ENCODE data around the gene HSPA8. TPM values are rescaled to one million over a fixed set of nuclear protein-coding genes. Genes with fewer than 3 reads are reported as not detected.

HSPA8 gene
- total and polyA plus RNA-seq, 10 donors, result 110 to 1,026 (median 639) TPM

DNA sequence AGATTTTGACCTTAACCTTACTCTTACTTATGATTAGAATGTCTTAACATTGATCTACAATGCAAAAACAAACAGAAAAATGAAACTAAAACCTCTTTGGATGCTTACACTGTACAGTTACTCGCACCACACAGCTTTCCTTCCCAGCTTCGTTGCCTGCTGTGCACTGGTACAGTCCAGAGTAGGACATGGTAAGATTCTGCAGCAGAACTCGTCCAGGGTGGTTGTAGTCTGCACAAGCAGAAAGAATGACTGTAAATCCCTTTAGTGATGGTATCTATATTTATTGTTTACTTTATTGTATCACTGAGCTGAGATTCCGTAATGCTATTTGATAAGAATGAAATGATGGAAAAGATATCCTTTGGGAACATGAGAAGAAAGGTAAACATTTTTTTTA lies 21.0 kb upstream of the HSPA8 start:
- Histone ChIP-seq H3K9me3 (no peaks in the 10 kb centered on the region), H3K36me3 (peaks cover 0 to 4% (median 0%) of the 10 kb centered on the region in 6 donors), H3K27ac (peak overlapping the region in 7 of 8 donors; percentile 18 to 68 (median 32)), H3K4me3 (no peak overlapping the region), H3K4me1 (peaks cover 0 to 38% (median 17%) of the 10 kb centered on the region in 6 donors), H3K27me3 (replicated peaks in 1 of 7) (no peaks in the 10 kb centered on the region)
- TF ChIP-seq POLR2AphosphoS5 (IDR thresholded peaks at IDR 0.05), result no peak
- no peak for TF ChIP-seq POLR2A (IDR thresholded peaks at IDR 0.05)
- TF ChIP-seq, protein P1, sequence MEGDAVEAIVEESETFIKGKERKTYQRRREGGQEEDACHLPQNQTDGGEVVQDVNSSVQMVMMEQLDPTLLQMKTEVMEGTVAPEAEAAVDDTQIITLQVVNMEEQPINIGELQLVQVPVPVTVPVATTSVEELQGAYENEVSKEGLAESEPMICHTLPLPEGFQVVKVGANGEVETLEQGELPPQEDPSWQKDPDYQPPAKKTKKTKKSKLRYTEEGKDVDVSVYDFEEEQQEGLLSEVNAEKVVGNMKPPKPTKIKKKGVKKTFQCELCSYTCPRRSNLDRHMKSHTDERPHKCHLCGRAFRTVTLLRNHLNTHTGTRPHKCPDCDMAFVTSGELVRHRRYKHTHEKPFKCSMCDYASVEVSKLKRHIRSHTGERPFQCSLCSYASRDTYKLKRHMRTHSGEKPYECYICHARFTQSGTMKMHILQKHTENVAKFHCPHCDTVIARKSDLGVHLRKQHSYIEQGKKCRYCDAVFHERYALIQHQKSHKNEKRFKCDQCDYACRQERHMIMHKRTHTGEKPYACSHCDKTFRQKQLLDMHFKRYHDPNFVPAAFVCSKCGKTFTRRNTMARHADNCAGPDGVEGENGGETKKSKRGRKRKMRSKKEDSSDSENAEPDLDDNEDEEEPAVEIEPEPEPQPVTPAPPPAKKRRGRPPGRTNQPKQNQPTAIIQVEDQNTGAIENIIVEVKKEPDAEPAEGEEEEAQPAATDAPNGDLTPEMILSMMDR (IDR thresholded peaks at IDR 0.05 in 8 of 11, conservative IDR thresholded peaks at IDR 0.05 in 3 of 11), result no peak
- intact Hi-C loops (cut with DNase I; ENCODE audit: low total_unique reads), result no loop called here
- 65 to 76% (median 71%) methylated on average over 4 of the region's 4 CpGs for WGBS, 5 donors
- DNase-seq, result peak; percentile 19

DNA sequence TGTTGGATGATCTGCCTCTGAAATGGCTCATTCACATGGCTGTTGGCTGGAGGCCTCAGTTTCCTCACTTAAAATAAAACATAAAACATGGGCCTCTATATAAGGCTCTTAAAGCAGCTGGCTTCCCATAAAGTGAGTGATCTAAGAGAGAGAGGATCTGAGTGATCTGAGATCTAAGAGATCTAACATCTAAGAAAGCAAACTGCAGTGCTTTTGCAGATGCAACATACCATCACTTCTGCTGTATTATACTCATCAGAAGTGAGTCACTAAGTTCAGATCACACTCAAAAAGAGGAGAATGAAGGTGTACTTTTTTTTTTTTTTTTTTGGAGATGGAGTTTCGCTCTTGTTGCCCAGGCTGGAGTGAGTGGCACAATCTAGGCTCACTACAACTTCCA lies 18.1 kb upstream of the HSPA8 start:
- TF ChIP-seq POLR2AphosphoS5 (IDR thresholded peaks at IDR 0.05) (no peak), POLR2A (IDR thresholded peaks at IDR 0.05) (no peak)
- TF ChIP-seq, protein P1 (IDR thresholded peaks at IDR 0.05 in 8 of 11, conservative IDR thresholded peaks at IDR 0.05 in 3 of 11), result no peak
- no peak for DNase-seq
- Histone ChIP-seq H3K27me3 (replicated peaks in 1 of 7) (no peaks in the 10 kb centered on the region), H3K36me3 (peaks cover 0 to 17% (median 0%) of the 10 kb centered on the region in 6 donors), H3K4me3 (no peak overlapping the region), H3K4me1 (peaks cover 0 to 21% (median 11%) of the 10 kb centered on the region in 6 donors), H3K9me3 (no peaks in the 10 kb centered on the region), H3K27ac (no peak overlapping the region)
- intact Hi-C loops (cut with DNase I; ENCODE audit: low total_unique reads), result no loop called here
- 88 to 100% (median 94%) methylated on average over 1 of the region's 1 CpG for WGBS, 5 donors

DNA sequence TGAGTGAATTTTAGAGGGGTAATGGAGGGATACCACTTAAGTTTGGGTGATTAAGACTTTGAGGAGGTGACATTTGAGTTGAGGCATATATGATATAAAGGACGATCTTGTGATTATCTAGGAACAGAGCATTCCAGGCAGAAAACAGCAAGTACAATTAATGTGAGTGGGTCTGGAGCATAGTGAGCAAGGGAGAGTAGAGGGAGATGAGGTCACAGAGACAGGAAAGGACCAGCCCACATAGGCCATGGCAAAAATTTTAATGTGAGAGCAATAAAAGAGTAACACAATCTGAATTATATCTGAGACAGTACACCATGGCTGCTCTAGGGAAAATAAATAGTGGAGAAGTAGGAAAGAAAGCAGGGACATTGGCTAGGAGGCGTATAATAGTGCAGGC lies 14.5 kb upstream of the HSPA8 start:
- no peak for TF ChIP-seq POLR2AphosphoS5 (IDR thresholded peaks at IDR 0.05)
- TF ChIP-seq POLR2A (IDR thresholded peaks at IDR 0.05), result no peak
- TF ChIP-seq, protein P1 (IDR thresholded peaks at IDR 0.05 in 8 of 11, conservative IDR thresholded peaks at IDR 0.05 in 3 of 11), result no peak
- peaks cover 0 to 24% (median 6%) of the 10 kb centered on the region in 6 donors for H3K4me1 ChIP-seq
- no peak for DNase-seq
- H3K4me3 ChIP-seq, result no peak overlapping the region
- peaks cover 0 to 37% (median 0%) of the 10 kb centered on the region in 6 donors for H3K36me3 ChIP-seq
- no peaks in the 10 kb centered on the region for H3K9me3 ChIP-seq
- no peaks in the 10 kb centered on the region for H3K27me3 ChIP-seq (replicated peaks in 1 of 7)
- H3K27ac ChIP-seq, result no peak overlapping the region
- 81 to 97% (median 87%) methylated on average over 2 of the region's 2 CpGs for WGBS, 5 donors
- intact Hi-C loops (cut with DNase I; ENCODE audit: low total_unique reads), result no loop called here

DNA sequence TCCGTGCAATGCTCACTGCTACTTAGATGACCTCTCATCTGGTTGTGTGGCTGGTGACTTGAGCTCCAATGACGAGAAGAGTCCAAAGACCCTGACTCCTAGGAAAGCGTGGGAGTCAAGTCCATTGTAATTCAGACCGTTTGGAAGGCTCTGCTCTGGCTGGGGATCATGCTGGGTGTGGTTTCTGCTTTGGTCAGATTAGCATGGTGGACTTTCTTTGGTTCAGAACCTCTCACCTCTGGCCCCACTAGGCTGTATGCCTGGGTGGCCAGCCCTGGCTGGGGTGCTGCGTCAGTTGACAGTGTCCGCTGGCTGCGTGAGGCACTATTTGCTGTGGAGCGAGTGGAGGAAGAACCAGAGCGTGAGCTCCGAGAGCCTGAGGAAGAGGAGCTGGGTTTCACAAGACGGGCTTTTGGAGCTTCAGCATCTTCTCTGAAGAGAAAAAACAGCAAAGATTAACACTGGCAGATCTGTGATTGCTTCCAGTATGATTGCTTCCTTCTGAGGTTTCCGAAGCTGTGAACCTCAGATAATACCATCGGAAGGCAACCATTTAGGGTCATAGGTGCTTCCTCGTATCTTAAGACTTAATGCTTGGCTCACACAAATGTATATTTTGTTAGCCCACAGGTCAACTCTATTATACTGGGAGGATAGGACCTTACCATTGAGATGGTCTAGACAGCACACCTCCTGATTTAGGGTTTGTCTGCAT lies 11.6 kb upstream of the HSPA8 start:
- TF ChIP-seq, protein P1 (IDR thresholded peaks at IDR 0.05 in 8 of 11, conservative IDR thresholded peaks at IDR 0.05 in 3 of 11), result no peak
- TF ChIP-seq POLR2AphosphoS5 (IDR thresholded peaks at IDR 0.05), result peak in 1 of 3 donors; percentile 31
- H3K27ac ChIP-seq, result peak overlapping the region in 2 of 8 donors; percentile 21 to 88
- intact Hi-C loops (cut with DNase I; ENCODE audit: low total_unique reads), result no loop called here
- no peak for DNase-seq
- H3K27me3 ChIP-seq (replicated peaks in 1 of 7), result no peaks in the 10 kb centered on the region
- H3K36me3 ChIP-seq, result peaks cover 0 to 37% (median 0%) of the 10 kb centered on the region in 6 donors
- H3K9me3 ChIP-seq, result no peaks in the 10 kb centered on the region
- peaks cover 12 to 54% (median 31%) of the 10 kb centered on the region in 6 donors for H3K4me1 ChIP-seq
- H3K4me3 ChIP-seq, result no peak overlapping the region
- 90 to 94% (median 91%) methylated on average over 14 of the region's 14 CpGs for WGBS, 5 donors
